Fibroblast of villous mesenchyme (primary cell): ENCODE data around the gene CCDC47. TPM values are rescaled to one million over a fixed set of nuclear protein-coding genes. Genes with fewer than 3 reads are reported as not detected.

Experiments
- DNase-seq: peaks from one replicate; pipeline ENCODE4 v3.0.0-alpha.2; 2010; ENCODE audit warnings: low read depth
- H3K4me3 ChIP-seq: 2 replicates; pipeline ENCODE4 v1.5.1; 2011; ENCODE audit warnings: low read depth, mild to moderate bottlenecking, low read length
- CTCF ChIP-seq: IDR thresholded peaks from 2 replicates; pipeline ENCODE4 v1.5.1; 2012; ENCODE audit warnings: low read depth, mild to moderate bottlenecking, low read length; ENCODE audit not compliant: insufficient read depth
- total RNA-seq: library from RNA; depleted of rRNA; stranded (reverse); fragments of >200 nt; gene quantifications from 2 replicates; pipeline ENCODE4 v1.2.3, GENCODE V29; 2012

Gene CCDC47, protein sequence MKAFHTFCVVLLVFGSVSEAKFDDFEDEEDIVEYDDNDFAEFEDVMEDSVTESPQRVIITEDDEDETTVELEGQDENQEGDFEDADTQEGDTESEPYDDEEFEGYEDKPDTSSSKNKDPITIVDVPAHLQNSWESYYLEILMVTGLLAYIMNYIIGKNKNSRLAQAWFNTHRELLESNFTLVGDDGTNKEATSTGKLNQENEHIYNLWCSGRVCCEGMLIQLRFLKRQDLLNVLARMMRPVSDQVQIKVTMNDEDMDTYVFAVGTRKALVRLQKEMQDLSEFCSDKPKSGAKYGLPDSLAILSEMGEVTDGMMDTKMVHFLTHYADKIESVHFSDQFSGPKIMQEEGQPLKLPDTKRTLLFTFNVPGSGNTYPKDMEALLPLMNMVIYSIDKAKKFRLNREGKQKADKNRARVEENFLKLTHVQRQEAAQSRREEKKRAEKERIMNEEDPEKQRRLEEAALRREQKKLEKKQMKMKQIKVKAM
- 62.8 and 76.4 TPM in 2 replicates for total RNA-seq

- peak; percentile 100 for DNase-seq
- no peak for TF ChIP-seq CTCF
- H3K4me3 ChIP-seq, result peak within 1 kb of the TSS; percentile 94
Observed at GRCh38 chr17:63773272-63774140, at the start of gene CCDC47. CCDC47 (minus strand) TSS chr17:63773597; CDS start chr17:63766175, 7,422 bp downstream.

- DNase-seq, result no peak
- TF ChIP-seq CTCF, result no peak
- H3K4me3 ChIP-seq, result no peak overlapping the region
Observed at GRCh38 chr17:63822537-63822936, 49.1 kb upstream of the CCDC47 start.

DNA sequence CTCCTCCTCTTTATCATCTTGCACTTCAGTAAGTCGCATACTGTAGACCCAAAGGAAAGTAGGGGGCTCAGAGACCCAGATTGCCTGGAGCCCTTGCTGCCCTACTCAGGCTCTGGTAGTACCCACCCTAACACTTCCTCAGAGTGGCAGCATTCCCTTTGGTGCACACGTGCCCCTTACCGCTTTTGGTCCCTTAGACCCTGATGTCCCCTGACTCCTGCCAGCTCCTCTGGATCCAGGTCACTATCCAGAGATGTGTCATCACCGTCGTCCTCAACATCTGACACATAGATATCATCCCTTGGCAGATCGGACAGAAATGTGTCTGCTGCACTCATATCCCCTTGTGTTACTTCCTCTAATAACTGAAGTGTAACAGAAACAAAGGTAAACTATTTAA is 48.4 kb upstream of the CCDC47 start:
- no peak for DNase-seq
- no peak for TF ChIP-seq CTCF
- no peak overlapping the region for H3K4me3 ChIP-seq

DNA sequence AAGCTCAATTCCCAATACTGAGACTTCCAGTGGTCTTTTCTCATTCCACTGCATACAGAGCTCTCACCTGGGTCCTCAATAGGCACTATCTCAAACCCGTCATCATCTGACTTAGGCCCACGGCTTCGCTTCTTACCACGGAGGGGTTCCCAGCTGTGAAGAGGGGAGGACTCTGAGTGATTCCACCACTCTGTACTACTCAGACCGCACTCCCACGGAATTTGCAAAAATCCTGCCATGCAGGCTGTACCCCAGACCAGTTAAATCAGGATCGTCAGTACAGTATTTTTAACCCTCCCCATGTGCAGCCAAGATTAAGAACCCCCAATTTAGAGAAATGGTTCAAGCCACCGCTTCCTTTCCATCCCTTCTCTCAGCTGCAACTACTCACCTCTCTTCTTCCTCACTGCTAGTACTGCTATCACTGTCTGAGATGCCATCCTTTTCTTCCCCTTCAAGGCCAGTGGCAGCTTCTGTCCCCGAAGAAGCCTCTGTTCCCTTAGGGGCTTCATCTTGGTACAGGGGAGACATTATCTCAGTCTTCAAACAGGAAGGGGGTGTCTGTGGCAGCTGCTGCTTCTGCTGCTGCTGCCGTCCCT is 47.7 kb upstream of the CCDC47 start:
- no peak for TF ChIP-seq CTCF
- DNase-seq, result no peak
- H3K4me3 ChIP-seq, result no peak overlapping the region

GRCh38 chr17:63819585-63820537 is 46.5 kb upstream of the CCDC47 start:
- no peak for TF ChIP-seq CTCF
- H3K4me3 ChIP-seq, result no peak overlapping the region

DNA sequence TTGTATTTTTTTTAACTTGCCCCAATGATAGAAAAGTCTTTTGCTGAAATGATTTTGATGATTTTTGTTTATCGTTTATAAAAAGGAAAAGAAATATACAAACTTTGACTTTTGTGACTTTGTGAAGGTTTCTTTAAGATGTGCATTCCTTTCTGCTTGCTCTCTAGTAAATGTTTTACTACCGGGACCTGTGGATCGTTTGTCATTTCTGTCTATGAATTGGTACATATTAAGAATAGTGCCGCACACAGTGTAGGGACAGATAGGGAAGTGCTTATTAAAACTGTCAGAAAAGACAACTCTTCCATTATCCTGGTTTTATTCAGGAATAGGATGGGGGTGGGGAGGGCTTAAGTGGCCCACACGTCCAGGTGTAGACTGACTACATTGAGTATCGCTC is 45.7 kb upstream of the CCDC47 start:
- no peak overlapping the region for H3K4me3 ChIP-seq
- TF ChIP-seq CTCF, result no peak
- DNase-seq, result no peak

More at GRCh38 chr17:63819585-63820537, 46.5 kb upstream of the CCDC47 start:
- DNase-seq, result no peak
